ENCODE results near the gene GGCX.

GGCX gene

DNA sequence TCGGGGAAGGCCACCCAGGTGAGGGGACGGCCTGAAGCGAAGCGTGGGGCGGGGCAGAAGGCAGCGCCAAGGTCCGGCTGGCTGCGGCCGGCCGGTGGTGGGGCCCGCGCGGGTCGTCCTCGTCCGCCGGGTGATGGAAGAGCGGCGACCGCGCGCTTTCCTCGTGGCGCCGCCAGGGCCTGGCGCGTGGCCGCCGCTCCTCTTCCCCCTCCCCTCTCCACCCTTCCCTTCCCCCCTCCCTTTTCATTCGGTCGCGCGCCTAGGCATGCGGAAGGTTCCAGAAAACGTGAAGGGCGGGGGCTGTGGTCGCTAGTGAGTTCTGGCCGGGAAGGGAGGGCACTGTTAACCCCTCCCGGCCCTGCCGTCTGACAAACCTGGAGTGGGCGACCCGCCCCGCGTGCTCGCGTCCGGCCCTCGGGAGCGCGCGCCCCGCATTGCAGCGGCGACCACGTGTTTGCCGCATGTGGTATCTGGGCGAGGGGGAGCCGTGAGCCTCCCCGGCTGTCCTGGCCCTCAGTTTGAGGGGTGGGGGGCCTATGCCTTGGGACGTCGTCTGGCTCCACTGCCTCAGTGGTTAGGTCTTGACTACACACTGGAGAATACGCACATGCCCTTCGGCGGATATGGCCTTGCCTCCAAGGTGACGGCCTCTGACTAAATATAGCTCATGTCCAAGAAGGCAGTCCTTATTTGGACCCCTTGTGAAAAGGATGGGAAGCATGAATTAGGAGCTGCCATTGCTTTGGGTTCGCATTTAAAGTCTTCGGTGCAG lies 21.7 kb downstream of the GGCX start:
- DNase-seq = peak; percentile 88

GRCh38 chr2:85538507-85539360 lies 22.6 kb downstream of the GGCX start, which contains the start of gene MAT2A:
Gene MAT2A (plus strand): TSS chr2:85539168. CDS start chr2:85539288, 120 bp downstream.
- peak; percentile 98 for DNase-seq

DNA sequence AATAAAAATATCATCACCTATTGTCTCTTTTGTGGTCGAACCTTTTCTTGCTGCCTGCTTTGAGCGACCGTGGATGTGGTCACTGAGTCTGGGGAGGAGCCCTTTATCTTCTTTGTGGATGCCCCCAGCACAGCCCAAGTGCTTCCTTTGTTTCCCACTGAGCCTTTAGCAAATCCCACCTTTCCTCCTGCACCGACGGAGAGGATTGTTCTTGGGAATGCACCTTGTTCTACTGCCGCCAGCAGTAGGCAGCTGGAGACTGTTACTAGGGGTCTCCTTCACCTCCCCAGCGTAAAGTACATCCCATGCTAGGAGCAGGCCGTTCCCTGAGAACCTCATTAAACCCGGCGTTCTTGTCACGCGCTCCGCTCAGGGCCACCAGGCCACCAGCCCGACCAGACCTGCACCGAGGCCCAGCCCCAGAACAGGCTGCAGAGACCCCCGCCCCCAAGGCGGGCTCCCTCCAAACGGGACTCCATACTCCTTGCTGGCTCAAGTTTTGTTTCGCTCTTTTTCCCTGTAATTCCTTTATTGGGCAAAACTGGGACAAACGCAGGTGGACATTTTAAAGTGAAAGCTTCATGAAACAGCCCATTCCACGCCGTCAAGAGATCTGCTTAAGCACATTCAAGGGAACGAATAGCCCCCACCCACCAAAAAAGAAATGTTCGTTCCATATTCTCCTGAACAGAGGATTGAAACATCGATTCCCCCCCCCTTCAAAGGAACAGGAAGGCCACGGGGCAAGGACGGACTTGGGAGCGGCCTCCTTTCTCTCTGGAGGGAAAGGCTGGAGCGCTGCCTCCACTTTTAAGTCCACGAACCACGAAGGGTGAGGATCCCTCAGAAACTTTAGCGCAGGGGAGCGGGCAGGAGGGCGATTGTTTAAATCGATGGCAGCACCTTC lies 23.4 kb downstream of the GGCX start:
- peak; percentile 76 for DNase-seq

DNA sequence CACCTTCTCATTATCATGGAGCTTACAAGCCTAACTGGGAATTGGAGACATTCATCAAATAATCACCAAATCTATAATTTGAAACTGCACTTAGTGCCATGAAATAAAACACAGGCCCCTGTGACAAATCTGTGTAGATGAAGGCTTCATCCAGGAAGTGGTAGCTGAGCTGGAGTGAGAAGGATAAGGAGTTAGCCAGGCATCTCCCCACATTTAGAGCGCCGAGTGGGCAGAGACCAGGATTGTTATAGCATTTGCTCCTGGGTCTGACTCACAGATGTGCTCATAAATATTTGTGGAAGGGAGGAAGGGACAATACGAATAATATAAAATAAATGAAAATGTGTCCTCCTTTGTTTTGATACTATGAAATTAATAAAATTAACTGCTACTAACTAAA lies 24.8 kb downstream of the GGCX start:
- no peak for DNase-seq

DNA sequence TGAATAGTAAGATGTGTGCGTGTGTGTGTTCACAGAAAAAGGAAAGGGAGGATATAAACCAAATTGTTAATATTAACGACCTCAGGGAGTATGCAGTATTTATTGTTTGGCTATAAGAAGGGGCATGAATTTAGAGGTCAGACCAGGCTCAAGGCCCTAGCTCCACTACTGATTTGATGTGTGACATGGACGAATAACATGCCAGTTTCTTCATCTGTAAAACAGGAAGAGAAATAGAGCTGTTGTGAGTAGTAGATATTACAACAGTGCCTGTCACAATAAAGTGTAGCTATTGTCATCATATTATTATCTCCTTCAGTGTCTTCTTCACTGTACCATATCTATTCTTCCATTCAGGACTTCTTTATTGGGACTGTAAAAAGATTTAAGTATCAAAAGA lies 26.4 kb downstream of the GGCX start:
- DNase-seq = no peak

DNA sequence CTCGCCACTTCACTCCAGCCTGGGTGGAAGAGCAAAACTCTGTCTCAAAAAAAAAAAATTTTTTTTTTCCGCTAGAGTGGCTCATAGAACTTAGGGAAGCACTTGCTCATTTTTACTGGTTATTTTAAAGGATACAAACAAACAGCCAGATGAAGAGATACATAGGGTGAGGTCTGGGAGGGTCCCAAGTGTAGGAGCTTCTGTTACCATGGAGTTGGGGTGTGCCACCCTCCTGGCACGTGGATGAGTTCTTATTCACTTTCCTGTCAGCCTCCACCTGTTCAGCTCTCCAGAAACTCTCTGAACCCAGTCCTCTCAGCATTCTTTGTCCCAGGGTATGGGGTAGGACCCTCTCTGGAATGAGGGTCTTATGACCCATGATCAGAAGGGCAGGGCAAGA lies 27.2 kb downstream of the GGCX start:
- DNase-seq = no peak

GRCh38 chr2:85531589-85531988 lies 29.7 kb downstream of the GGCX start:
- no peak for DNase-seq

DNA sequence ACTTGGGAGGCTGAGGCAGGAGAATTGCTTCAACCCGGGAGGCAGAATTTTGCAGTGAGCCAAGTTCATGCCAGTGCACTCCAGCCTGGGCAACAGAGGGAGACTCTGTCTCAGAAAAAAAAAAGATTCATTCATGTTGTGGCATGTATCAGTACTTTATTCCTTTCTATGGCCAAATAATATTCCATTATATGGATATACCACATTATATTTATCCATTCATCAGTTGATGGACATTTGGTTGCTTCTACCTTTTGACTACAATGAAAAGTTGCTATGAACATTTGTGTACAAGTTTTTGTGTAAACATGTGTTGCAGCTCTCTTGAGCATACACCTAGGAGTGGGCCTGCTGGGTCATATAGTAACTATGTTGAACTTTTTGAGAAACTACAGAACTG lies 31.5 kb downstream of the GGCX start:
- DNase-seq = no peak

- DNase-seq = no peak
Measured at GRCh38 chr2:85528355-85528754, 32.9 kb downstream of the GGCX start.

GRCh38 chr2:85527787-85528186 lies 33.5 kb downstream of the GGCX start:
- no peak for DNase-seq

DNA sequence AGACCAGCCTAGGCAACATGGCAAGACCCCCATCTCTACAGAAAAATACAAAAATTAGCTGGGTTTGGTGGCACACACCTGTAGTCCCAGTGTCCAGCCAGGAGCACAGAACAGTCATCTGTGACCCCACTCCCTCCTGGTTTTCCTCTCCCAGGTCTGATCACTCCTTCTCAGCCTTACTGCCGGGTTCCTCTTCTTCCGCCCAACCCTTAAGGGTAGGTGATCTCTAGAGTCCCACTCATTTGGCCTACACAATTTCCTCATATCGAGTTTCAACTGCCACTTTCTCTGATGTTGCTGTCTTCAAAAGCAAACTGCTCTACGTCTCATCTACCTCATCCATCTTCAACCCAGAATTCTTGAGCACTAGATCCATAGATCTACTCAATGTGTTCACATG lies 35.7 kb downstream of the GGCX start:
- DNase-seq = no peak

DNA sequence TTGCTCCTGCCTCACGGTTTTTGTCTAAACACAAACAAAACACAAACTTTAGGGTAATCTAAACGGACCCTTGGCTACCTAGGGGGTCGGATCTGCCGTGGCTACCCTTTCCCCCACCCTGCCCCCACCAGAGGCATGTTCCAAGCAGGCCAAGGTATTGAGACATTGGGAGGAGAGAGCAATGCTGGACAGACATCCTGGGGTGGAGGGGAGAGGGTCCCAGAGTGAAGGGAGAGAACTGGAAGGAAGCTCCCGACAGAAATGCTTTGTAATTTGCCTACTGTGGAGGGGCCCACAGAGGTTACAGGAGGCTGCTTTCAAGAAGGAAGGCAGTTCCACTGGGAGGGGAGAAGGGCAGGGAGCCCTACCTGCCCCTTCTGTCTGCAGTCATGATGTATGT lies 36.3 kb downstream of the GGCX start:
- DNase-seq = no peak

- DNase-seq = no peak
Measured at GRCh38 chr2:85524336-85524908, 36.9 kb downstream of the GGCX start.

- DNase-seq = no peak
Measured at GRCh38 chr2:85523903-85524335, 37.4 kb downstream of the GGCX start.

DNA sequence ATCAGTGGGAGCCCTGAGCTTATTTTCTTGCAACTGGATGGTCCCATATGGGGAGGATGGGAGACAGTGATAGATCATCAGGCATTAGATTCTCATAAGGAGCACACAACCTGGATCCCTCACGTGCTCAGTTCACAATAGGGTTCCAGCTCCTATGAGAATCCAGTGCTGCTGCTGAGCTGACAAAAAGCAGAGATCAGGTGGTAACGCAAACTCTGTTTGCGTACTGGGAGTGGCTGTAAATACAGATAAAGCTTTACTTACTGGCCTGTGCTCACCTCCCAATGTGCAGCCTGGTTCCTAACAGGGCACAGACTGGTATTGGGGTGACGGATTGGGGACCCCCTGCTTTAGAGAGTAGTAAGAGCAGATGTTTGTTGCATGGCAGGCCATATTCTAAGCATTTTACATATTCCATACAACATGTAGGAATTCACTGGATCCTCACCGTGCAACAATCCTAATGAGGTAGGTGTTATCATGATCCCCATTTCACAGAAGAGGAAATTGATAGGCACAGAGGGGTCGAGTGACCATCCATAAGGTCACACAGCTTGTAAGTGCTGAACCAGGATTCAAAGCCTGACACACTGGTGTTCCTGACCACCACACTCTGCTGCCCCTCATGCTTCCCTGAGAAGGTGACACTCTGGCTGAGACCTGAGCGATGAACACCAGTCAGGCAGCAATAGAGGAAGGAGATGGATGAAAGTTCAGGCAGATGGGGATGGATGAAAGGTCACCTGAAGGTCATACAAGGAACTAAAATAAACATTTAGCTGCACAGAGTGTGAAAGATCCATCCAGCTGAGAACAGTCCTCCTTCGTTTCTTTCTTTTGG lies 38.0 kb downstream of the GGCX start:
- DNase-seq = no peak

DNA sequence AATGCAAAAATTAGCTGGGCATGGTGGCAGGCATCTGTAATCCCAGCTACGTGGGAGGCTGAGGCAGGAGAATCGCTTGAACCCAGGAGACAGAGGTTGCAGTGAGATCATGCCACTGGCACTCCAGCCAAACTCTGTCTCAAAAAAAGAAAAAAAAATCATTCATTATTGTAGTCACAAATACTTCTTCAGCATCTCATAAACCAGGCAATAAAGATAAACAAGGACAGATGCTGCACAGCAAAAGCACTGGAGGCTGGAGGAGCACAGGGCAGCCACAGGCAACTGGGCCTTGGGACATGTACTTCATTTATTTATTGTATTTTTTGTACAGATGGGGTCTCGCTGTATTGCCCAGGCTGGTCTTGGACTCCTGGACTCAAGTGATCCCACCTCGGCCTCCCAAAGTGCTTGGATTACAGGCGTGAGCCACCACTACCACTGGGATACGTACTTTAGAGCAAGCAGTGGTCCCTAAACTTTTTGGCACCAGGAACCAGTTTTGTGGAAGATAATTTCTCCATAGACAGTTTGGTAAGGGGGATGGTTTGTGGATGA lies 39.1 kb downstream of the GGCX start:
- DNase-seq = no peak

- no peak for DNase-seq
Measured at GRCh38 chr2:85516653-85517389, 44.5 kb downstream of the GGCX start.

- no peak for DNase-seq
Measured at GRCh38 chr2:85514323-85514722, 47.0 kb downstream of the GGCX start.

DNA sequence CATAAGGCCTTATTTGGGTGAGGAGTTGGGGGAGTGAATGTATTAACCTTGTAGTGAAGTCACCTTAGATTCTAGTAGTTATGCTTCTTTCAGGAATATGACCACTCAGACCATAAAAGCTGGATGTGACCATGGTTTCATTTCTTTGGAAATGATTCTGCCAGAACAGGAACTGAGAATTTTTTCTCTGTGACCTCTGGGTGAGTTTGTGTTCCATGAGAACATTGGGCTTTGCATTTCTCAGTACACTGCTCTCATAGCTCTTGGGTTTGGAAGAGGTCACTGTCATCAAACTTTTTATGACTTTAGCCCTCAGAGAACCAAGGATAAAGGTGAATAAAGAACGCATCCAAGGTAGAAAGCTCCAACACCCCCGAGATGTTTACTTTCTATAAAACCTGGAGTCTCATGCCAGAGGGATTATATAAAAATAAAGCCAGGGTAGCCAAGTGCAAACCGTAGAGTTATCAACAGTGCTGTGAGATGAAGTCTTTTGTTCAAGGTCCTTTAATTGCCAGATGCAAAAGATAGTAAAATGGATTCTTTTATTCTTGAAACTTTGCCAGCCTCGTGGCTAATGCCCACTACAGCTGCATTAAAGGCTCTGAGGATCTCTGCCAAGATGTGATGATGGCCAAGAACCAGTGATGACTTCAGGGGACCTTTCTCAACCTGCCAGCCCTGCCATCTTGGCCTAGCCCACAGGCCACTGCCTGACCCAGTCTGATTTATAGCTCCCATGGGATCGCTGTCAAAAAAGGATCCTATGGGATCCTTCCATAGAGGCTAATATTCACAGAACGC lies 50.1 kb downstream of the GGCX start:
- DNase-seq = no peak

- DNase-seq = no peak
Measured at GRCh38 chr2:85506768-85507181, 54.5 kb downstream of the GGCX start.
